GM23248 (cell line): ENCODE results near the gene PLA2G2F.

Experiments used
- EZH2 ChIP-seq: fragments of 200-600 bp; sonication (generic); IDR thresholded peaks from 2 replicates; pipeline ENCODE4 v1.6.1; 2018; ENCODE audit warnings: antibody characterized with exemption, mild to moderate bottlenecking; ENCODE audit not compliant: insufficient read depth, poor library complexity, severe bottlenecking
- EZH2phosphoT487 ChIP-seq: fragments of 200-600 bp; sonication (generic); IDR thresholded peaks from 2 replicates; pipeline ENCODE4 v1.6.1; 2018; ENCODE audit warnings: antibody characterized with exemption, moderate library complexity, mild to moderate bottlenecking, low read depth; ENCODE audit not compliant: insufficient read depth

GRCh38 chr1:20114021-20114648, 25.0 kb upstream of the PLA2G2F start:
- no peak for TF ChIP-seq EZH2phosphoT487
- no peak for TF ChIP-seq EZH2
